Right ventricle myocardium inferior (tissue), 1 donor: Measurements from ENCODE around the gene AOX1. TPM values are rescaled to one million over a fixed set of nuclear protein-coding genes. Genes with fewer than 3 reads are reported as not detected.
"Not testable (repeated sequence)": the region's sequence is repeated elsewhere in the genome, so short reads cannot be mapped to it uniquely, and the experiment has no call there.

ENCODE experiments used
- ATAC-seq: fragments of 200-7000 bp; cut with Tn5 transposase; one replicate; pipeline ENCODE4 v1.9.1; 2020; ENCODE audit warnings: mild to moderate bottlenecking, moderate library complexity
- DNase-seq: peaks from one replicate; pipeline ENCODE4 v3.0.0; 2021; ENCODE audit errors: missing footprints
- intact Hi-C: fragments of 100-400 bp; cut with DNase I; formaldehyde crosslinking; loops from one replicate; pipeline ENCODE4 v1.11.0; 2022
- total RNA-seq: library from RNA; stranded (reverse); fragmentation: NEBNext Ultra II Directional; extraction: Animal tissue kit (Norgen Biotek cat#: 25700); gene quantifications from one replicate; pipeline ENCODE4 v1.2.1, GENCODE V29; 2021
- donor health status: DM: no; HTN: yes; CAD: no; lungs with severe emphysema.

AOX1 gene
- total RNA-seq, 1 donor from 2014 or later: 7.5 TPM

DNA sequence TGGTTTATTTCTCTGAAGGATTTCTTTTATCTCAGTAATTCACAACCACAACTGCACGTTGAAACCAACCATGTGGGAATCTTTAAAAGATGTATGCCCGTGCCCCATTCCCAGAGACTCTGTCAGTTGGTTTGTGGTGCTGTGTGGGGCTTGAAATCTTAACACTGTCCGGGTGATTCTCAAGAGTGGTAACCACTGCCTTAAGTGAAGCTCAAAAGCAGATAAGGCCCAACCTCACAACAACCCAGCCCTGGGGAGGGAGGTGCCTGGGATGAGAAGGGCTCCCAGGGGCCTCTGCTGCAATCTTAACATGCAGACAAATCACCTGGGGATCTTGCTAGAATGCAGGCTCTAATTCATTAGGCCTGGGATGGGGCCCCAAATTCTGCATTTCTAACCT lies 13.4 kb downstream of the AOX1 start:
- no peak for DNase-seq
- ATAC-seq: no peak
- intact Hi-C loops: no loop called here

GRCh38 chr2:200600549-200601225 lies 14.9 kb downstream of the AOX1 start:
- ATAC-seq (no peak), DNase-seq (no peak)
- intact Hi-C loops: no loop called here

- ATAC-seq: no peak
- intact Hi-C loops: no loop called here
- DNase-seq: no peak
These were observed 16.8 kb downstream of the AOX1 start for GRCh38 chr2:200602584-200602983.

DNA sequence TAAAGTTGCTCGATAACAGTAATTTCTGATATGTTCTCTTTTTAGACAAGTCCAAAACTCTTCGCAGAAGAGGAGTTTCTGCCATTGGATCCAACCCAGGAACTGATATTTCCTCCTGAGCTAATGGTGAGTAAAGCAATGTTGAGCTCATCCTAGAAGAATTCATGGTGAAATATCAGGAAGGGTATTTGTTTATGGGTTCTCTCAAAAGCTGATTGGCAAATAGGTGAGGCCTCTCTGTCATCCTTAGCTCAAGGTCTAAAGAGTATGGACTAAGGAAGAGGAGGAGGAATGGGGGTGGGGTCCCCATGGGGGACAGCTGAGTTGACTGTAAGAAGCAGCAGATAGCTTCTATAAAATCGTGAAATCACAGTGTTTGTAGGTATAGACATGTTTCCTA lies 18.2 kb downstream of the AOX1 start:
- ATAC-seq (no peak), DNase-seq (no peak)
- intact Hi-C loops: no loop called here

DNA sequence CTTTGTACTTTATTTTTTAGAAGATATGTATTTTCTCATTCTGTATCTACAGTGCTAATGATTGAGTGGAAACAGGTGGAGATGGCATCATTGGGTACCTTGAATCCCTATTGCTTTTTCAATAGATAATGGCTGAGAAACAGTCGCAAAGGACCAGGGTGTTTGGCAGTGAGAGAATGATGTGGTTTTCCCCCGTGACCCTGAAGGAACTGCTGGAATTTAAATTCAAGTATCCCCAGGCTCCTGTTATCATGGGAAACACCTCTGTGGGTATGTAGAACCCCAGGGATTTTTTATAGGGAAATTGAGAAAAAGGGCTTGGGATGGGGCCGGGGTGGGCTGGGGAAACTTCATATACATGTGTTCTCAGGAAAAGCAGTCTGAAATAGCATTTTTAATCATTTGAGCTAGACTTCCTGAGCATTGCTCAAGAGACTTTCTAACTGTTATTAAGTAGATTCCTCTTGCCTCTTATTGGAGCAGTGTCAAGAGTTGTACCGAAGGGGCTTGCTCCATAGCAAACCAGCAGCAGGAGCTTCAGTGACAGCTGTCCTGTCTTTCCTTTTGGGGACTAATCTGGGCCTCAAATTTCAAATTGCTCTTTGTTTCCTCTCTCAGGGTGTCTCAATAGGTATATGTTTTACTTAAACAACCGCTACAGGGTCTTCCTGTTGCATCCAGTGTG lies 18.9 kb downstream of the AOX1 start:
- no peak for DNase-seq
- no peak for ATAC-seq
- intact Hi-C loops: no loop called here

GRCh38 chr2:200608341-200609027 lies 22.7 kb downstream of the AOX1 start:
- no peak for ATAC-seq
- intact Hi-C loops: no loop called here
- DNase-seq: no peak

GRCh38 chr2:200609028-200609614 lies 23.3 kb downstream of the AOX1 start:
- no peak for DNase-seq
- ATAC-seq: peak; percentile 39

GRCh38 chr2:200610217-200610616 lies 24.4 kb downstream of the AOX1 start:
- ATAC-seq, intact Hi-C loops, DNase-seq: not testable (repeated sequence)

More at GRCh38 chr2:200609028-200609614, 23.3 kb downstream of the AOX1 start:
- intact Hi-C loops: no loop called here

DNA sequence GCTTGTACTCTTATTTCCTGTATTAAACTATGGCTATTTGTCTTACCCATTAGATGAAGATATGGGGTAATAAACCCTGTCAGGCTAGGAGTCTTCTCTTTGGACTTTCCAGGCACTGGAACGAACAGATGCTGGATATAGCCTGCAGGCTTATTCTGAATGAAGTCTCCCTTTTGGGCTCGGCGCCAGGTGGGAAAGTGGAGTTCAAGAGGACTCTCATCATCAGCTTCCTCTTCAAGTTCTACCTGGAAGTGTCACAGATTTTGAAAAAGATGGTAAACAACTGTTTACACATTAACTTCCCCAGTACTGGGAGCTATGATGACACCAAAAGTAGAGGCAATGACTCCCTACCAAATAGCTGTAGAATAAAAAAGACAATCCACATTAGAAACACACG lies 27.9 kb downstream of the AOX1 start:
- no peak for ATAC-seq
- intact Hi-C loops: no loop called here
- no peak for DNase-seq

GRCh38 chr2:200614249-200614648 lies 28.4 kb downstream of the AOX1 start:
- DNase-seq: no peak
- no peak for ATAC-seq
- intact Hi-C loops: no loop called here

GRCh38 chr2:200615247-200615646 lies 29.4 kb downstream of the AOX1 start:
- ATAC-seq (no peak), DNase-seq (no peak)
- intact Hi-C loops: no loop called here

- ATAC-seq: no peak
- no peak for DNase-seq
- intact Hi-C loops: no loop called here
These were observed 30.4 kb downstream of the AOX1 start for GRCh38 chr2:200616193-200616592.

DNA sequence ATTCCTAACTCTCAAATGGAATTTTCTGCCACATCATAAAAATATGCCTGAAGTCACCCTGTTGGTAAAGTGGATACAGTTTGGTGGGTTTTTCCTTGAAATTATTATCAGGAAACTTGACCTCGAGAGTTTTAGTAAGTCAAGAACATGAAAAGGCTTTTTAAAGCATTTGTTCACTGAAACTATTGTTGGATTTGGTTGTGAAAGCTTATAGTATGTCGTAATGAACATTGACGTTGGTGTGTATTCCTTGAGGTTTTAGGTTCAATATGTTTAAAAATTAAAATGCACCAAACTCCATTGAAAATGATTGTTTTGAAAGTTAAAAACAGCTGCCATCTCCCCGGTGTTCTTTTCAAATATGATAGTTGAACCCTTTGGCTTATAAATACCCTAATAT lies 30.8 kb downstream of the AOX1 start:
- ATAC-seq (no peak), DNase-seq (no peak)
- intact Hi-C loops: no loop called here

GRCh38 chr2:200617156-200618053 lies 31.6 kb downstream of the AOX1 start:
- DNase-seq (no peak), ATAC-seq (no peak)
- intact Hi-C loops: no loop called here

GRCh38 chr2:200618054-200618419 lies 32.2 kb downstream of the AOX1 start:
- DNase-seq: no peak
- intact Hi-C loops: no loop called here
- no peak for ATAC-seq

- DNase-seq: no peak
- peak; percentile 63 for ATAC-seq
- intact Hi-C loops: no loop called here
These were observed 32.8 kb downstream of the AOX1 start for GRCh38 chr2:200618590-200619021.

DNA sequence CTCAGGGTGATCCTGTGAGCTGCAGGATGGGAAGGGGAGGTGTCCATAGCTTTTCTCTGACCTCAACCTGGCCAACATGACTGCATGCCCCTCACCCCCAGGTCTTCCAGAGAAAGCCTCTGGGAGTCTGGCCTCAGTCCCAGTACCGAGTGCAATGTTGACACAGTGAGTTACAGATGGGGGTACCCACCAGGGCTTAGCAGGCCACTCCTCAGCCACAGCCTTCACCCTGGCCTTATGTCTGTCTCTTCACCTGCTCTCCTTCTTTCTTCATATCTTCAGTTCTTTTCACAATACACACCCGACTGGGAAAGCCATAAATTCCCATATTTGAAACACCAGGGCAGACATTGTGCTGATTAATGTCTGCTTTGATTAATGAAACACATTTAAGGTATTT lies 33.5 kb downstream of the AOX1 start:
- DNase-seq (no peak), ATAC-seq (no peak)
- intact Hi-C loops: no loop called here

GRCh38 chr2:200620606-200621390 lies 35.0 kb downstream of the AOX1 start:
- no peak for ATAC-seq

More at GRCh38 chr2:200620606-200621390, 35.0 kb downstream of the AOX1 start:
- DNase-seq: no peak
- intact Hi-C loops: no loop called here
